Suprapubic skin (tissue), 4 donors: ENCODE data around the gene HINFP.

Experiments
- EP300 ChIP-seq: sonication (generic); formaldehyde crosslinking; IDR thresholded peaks from one replicate; pipeline ENCODE4 v1.6.1; 2017; ENCODE audit warnings: antibody characterized with exemption
- POLR2A ChIP-seq, 2 donors: fragments of 450-650 bp; IDR thresholded peaks; one replicate each; pipeline ENCODE4 v1.6.1; 2017; ENCODE audit warnings: antibody characterized with exemption in 2 of 2, mild to moderate bottlenecking in 2 of 2, moderate library complexity in 2 of 2
- POLR2AphosphoS5 ChIP-seq, 3 donors: sonication (generic); formaldehyde crosslinking; IDR thresholded peaks; one replicate each; pipeline ENCODE4 v1.6.1; 2017; ENCODE audit warnings: antibody characterized with exemption in 3 of 3
- TF ChIP-seq, protein P1 (sequence below), 2 donors: fragments of 200-600 bp in 1 of 2; fragments of 450-650 bp in 1 of 2; sonication (generic) in 1 of 2; IDR thresholded peaks; one replicate each; pipeline ENCODE4 v1.5.1; 2016 to 2019; ENCODE audit warnings: antibody characterized with exemption in 2 of 2, mild to moderate bottlenecking in 1 of 2, moderate library complexity in 1 of 2

DNA sequence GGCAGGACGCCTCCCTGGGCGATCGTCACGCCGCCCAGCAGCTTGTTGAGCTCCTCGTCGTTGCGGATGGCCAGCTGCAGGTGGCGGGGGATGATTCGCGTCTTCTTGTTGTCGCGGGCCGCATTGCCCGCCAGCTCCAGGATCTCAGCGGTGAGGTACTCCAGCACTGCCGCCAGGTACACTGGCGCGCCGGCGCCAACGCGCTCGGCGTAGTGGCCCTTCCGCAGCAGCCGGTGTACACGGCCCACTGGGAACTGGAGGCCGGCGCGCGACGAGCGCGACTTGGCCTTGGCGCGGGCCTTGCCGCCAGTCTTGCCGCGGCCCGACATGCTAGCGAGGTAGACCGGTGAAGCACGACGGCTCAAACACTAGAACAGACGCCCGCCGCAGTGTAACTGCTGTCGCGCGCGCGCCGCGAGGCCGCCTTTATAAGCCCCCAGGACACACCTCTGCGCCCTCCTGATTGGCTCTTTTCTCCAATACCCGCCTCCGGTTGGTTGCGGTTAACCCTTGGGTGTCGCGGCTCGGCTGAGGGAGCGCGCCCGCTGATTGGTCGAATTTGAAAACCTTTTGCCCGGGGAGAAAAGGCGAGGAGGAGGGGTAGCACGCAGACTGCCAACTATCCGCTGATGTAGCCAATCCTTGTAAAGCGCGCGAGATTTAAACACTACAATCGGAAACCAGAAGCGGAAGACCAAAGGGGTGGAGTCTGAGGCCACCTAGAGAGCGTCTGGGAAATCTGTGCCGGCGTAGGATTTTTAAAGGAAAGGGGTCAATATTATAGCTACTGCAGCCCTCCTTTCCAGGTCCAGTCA is 26.1 kb upstream of the HINFP start:
- peak; percentile 94 to 99 for TF ChIP-seq POLR2A (IDR thresholded peaks at IDR 0.05)
- TF ChIP-seq, protein P1, sequence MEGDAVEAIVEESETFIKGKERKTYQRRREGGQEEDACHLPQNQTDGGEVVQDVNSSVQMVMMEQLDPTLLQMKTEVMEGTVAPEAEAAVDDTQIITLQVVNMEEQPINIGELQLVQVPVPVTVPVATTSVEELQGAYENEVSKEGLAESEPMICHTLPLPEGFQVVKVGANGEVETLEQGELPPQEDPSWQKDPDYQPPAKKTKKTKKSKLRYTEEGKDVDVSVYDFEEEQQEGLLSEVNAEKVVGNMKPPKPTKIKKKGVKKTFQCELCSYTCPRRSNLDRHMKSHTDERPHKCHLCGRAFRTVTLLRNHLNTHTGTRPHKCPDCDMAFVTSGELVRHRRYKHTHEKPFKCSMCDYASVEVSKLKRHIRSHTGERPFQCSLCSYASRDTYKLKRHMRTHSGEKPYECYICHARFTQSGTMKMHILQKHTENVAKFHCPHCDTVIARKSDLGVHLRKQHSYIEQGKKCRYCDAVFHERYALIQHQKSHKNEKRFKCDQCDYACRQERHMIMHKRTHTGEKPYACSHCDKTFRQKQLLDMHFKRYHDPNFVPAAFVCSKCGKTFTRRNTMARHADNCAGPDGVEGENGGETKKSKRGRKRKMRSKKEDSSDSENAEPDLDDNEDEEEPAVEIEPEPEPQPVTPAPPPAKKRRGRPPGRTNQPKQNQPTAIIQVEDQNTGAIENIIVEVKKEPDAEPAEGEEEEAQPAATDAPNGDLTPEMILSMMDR (IDR thresholded peaks at IDR 0.05), result no peak
- peak in 2 of 3 donors; percentile 95 to 96 for TF ChIP-seq POLR2AphosphoS5 (IDR thresholded peaks at IDR 0.05)
- TF ChIP-seq EP300, result no peak
